GM12891 (cell line): ENCODE results near the gene CRYBA2.

ENCODE experiments used
- PAX5 ChIP-seq: IDR thresholded peaks from 2 replicates; pipeline ENCODE4 v1.6.1; 2011; ENCODE audit warnings: low read length, moderate library complexity, mild to moderate bottlenecking; ENCODE audit not compliant: insufficient read depth, severe bottlenecking
- POLR2A ChIP-seq: IDR thresholded peaks from 2 replicates; pipeline ENCODE4 v1.6.1; 2011; ENCODE audit warnings: low read depth, low read length, control low read depth
- POLR2AphosphoS5 ChIP-seq: IDR thresholded peaks from 2 replicates; pipeline ENCODE4 v1.6.1; 2011; ENCODE audit warnings: low read depth, low read length, control low read depth
- POU2F2 ChIP-seq: IDR thresholded peaks from 2 replicates; pipeline ENCODE4 v1.6.1; 2011; ENCODE audit warnings: low read depth, mild to moderate bottlenecking, control low read depth, low read length, moderate library complexity
- SPI1 ChIP-seq: IDR thresholded peaks from 2 replicates; pipeline ENCODE4 v1.6.1; 2011; ENCODE audit warnings: low read depth, low read length, control low read depth
- TAF1 ChIP-seq: IDR thresholded peaks from 2 replicates; pipeline ENCODE4 v1.6.1; 2011; ENCODE audit warnings: low read depth, low read length, control low read depth

DNA sequence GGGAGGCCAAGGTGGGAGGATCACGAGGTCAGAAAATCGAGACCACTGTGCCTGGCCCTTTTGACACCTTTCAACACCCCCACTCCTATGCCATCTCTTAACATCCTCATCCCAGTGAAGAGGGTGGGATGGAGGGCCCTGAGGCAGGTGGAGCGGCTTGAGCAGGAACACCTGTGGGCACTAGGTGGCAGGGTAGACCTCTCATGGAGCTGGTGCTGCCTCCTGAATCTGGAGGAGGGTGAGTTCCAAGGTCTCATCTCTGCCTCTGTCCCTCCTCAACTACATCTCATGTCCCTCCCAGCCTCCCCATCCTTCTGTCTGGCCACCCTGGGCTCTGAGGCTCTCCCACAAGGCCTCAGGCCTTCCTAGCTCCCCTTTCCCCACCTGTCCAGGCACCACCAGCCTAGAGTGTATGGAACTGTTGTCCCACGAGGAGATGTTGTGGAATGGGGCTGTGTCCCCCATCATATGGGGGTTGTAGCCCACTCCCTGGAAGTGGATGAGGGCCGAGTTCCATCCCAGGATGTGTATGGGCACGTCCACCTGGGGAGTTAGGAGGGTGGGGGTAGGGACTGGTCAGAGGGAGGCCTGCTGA lies 17.0 kb upstream of the CRYBA2 start:
- TF ChIP-seq POLR2A: no peak
- no peak for TF ChIP-seq SPI1
- no peak for TF ChIP-seq POU2F2
- no peak for TF ChIP-seq POLR2AphosphoS5
- no peak for TF ChIP-seq TAF1
- no peak for TF ChIP-seq PAX5
